ENCODE data around the gene ARHGAP6. TPM values are rescaled to one million over a fixed set of nuclear protein-coding genes. Genes with fewer than 3 reads are reported as not detected.
"Not testable (repeated sequence)": the region's sequence is repeated elsewhere in the genome, so short reads cannot be mapped to it uniquely, and the experiment has no call there.

Gene ARHGAP6
- polyA plus RNA-seq, 1 experiment: 1.3 TPM

- Histone ChIP-seq H3K27me3 (ENCODE audit: control insufficient read depth, insufficient read depth, low read length) (no peaks in the 10 kb centered on the region), H3K4me3 (ENCODE audit: low read depth, low read length) (no peak overlapping the region), H3K36me3 (ENCODE audit: control insufficient read depth, insufficient read depth, low read length) (no peaks in the 10 kb centered on the region)
- no peak for DNase-seq (ENCODE audit: low read depth)
- TF ChIP-seq CTCF (IDR thresholded peaks at IDR 0.05; ENCODE audit: insufficient read depth, low read depth, low read length): no peak
- ChIA-PET CTCF (interaction anchor here (1.0 kb wide), 1 partner anchor 159 kb away, joined by 3 read pairs; no protein-coding TSS in a partner anchor), POLR2A (no interaction called here)
Observed at GRCh38 chrX:11371106-11371505, 294.6 kb downstream of the ARHGAP6 start.

- POLR2A ChIA-PET: no interaction called here
- CTCF ChIA-PET: interaction anchor here (0.8 kb wide), 1 partner anchor 14 kb away, joined by 3 read pairs; no protein-coding TSS in a partner anchor
- no peak for DNase-seq (ENCODE audit: low read depth)
Observed at GRCh38 chrX:11367609-11368430, 297.9 kb downstream of the ARHGAP6 start.

GRCh38 chrX:11366998-11367595, 298.6 kb downstream of the ARHGAP6 start:
- Histone ChIP-seq H3K4me3 (ENCODE audit: low read depth, low read length) (no peak overlapping the region), H3K27me3 (ENCODE audit: control insufficient read depth, insufficient read depth, low read length) (no peaks in the 10 kb centered on the region), H3K36me3 (ENCODE audit: control insufficient read depth, insufficient read depth, low read length) (no peaks in the 10 kb centered on the region)
- POLR2A ChIA-PET: no interaction called here
- DNase-seq (ENCODE audit: low read depth): no peak
- CTCF ChIA-PET: interaction anchor here (0.8 kb wide), 1 partner anchor 15 kb away, joined by 3 read pairs; no protein-coding TSS in a partner anchor
- TF ChIP-seq CTCF (IDR thresholded peaks at IDR 0.05; ENCODE audit: insufficient read depth, low read depth, low read length): no peak

More at GRCh38 chrX:11367609-11368430, 297.9 kb downstream of the ARHGAP6 start:
- TF ChIP-seq CTCF (IDR thresholded peaks at IDR 0.05; ENCODE audit: insufficient read depth, low read depth, low read length): no peak
- Histone ChIP-seq H3K36me3 (ENCODE audit: control insufficient read depth, insufficient read depth, low read length) (no peaks in the 10 kb centered on the region), H3K27me3 (ENCODE audit: control insufficient read depth, insufficient read depth, low read length) (no peaks in the 10 kb centered on the region), H3K4me3 (ENCODE audit: low read depth, low read length) (no peak overlapping the region)

GRCh38 chrX:11365426-11365825, 300.3 kb downstream of the ARHGAP6 start:
- no peak for TF ChIP-seq CTCF (IDR thresholded peaks at IDR 0.05; ENCODE audit: insufficient read depth, low read depth, low read length)
- no peaks in the 10 kb centered on the region for H3K27me3 ChIP-seq (ENCODE audit: control insufficient read depth, insufficient read depth, low read length)
- H3K4me3 ChIP-seq (ENCODE audit: low read depth, low read length): no peak overlapping the region
- no peak for DNase-seq (ENCODE audit: low read depth)
- ChIA-PET POLR2A (no interaction called here), CTCF (no interaction called here)
- H3K36me3 ChIP-seq (ENCODE audit: control insufficient read depth, insufficient read depth, low read length): no peaks in the 10 kb centered on the region

GRCh38 chrX:11364835-11365234, 300.9 kb downstream of the ARHGAP6 start:
- POLR2A ChIA-PET: no interaction called here
- no peak for DNase-seq (ENCODE audit: low read depth)
- Histone ChIP-seq H3K27me3 (ENCODE audit: control insufficient read depth, insufficient read depth, low read length) (no peaks in the 10 kb centered on the region), H3K4me3 (ENCODE audit: low read depth, low read length) (no peak overlapping the region), H3K36me3 (ENCODE audit: control insufficient read depth, insufficient read depth, low read length) (no peaks in the 10 kb centered on the region)
- CTCF ChIA-PET: no interaction called here
- no peak for TF ChIP-seq CTCF (IDR thresholded peaks at IDR 0.05; ENCODE audit: insufficient read depth, low read depth, low read length)

- POLR2A ChIA-PET, CTCF ChIA-PET: not testable (repeated sequence)
Observed at GRCh38 chrX:11363825-11364224, 301.9 kb downstream of the ARHGAP6 start.

More at GRCh38 chrX:11363825-11364224, 301.9 kb downstream of the ARHGAP6 start:
- H3K27me3 ChIP-seq (ENCODE audit: control insufficient read depth, insufficient read depth, low read length); H3K4me3 ChIP-seq (ENCODE audit: low read depth, low read length); DNase-seq (ENCODE audit: low read depth); H3K36me3 ChIP-seq (ENCODE audit: control insufficient read depth, insufficient read depth, low read length): not testable (repeated sequence)

Data from BJ (cell line).